Tibial nerve (tissue), 4 donors: ENCODE measurements around the gene BRMS1.

ENCODE experiments used
- CTCF ChIP-seq, 5 experiments: fragments of 200-600 bp in 3 of 5; fragments of 450-650 bp in 2 of 5; sonication (generic) in 3 of 5; IDR thresholded peaks; one replicate each; pipeline ENCODE4 v1.5.1; 2016 to 2019; ENCODE audit warnings: antibody characterized with exemption in 5 of 5, mild to moderate bottlenecking in 3 of 5, moderate library complexity in 2 of 5
- EP300 ChIP-seq, 2 donors: sonication (generic); formaldehyde crosslinking; IDR thresholded peaks; one replicate each; pipeline ENCODE4 v1.6.1; 2017; ENCODE audit warnings: antibody characterized with exemption in 2 of 2, mild to moderate bottlenecking in 1 of 2

DNA sequence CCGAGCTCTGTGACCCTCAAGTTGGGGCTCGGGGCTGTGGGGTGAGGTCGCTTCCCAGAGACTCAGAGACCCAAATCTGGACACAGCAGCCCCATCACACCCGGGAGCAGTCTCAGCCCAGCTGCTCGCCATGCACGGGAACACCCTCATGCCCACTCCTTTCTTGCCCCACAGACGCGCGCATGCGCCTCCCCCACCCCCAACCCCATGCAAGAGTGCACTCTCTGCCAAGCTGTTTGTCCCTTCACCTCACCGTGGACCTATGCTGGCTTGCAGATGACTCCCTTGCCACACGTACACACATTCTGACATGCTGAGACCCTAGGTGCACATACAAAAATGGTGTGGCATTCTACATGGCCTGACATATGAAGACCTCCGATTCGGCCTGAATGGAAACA lies 27.6 kb downstream of the BRMS1 start:
- TF ChIP-seq EP300 (IDR thresholded peaks at IDR 0.05) (no peak), CTCF (IDR thresholded peaks at IDR 0.05) (no peak)
